GM21423 (cell line): Measurements from ENCODE around the gene PDE6A.

ENCODE experiments used
- ATAC-seq: cut with Tn5 transposase; IDR thresholded peaks from one replicate; pipeline ENCODE4 v1.9.1; 2021; ENCODE audit warnings: mild to moderate bottlenecking, moderate library complexity; ENCODE audit not compliant: unreplicated experiment

The PDE6A gene

GRCh38 chr5:149930749-149931574 is 13.6 kb downstream of the PDE6A start:
- ATAC-seq = no peak

GRCh38 chr5:149930043-149930748 is 14.4 kb downstream of the PDE6A start:
- no peak for ATAC-seq

- no peak for ATAC-seq
Observed at GRCh38 chr5:149924486-149924885, 20.1 kb downstream of the PDE6A start.

- ATAC-seq = no peak
Observed at GRCh38 chr5:149922950-149923349, 21.6 kb downstream of the PDE6A start.

- ATAC-seq = no peak
Observed at GRCh38 chr5:149921597-149921996, 23.0 kb downstream of the PDE6A start.

GRCh38 chr5:149917073-149917676 is 27.4 kb downstream of the PDE6A start:
- ATAC-seq = no peak

- no peak for ATAC-seq
Observed at GRCh38 chr5:149916334-149917072, 28.1 kb downstream of the PDE6A start.

- ATAC-seq = no peak
Observed at GRCh38 chr5:149915392-149916260, 29.0 kb downstream of the PDE6A start.

- no peak for ATAC-seq
Observed at GRCh38 chr5:149913436-149914419, 30.9 kb downstream of the PDE6A start.

- ATAC-seq = no peak
Observed at GRCh38 chr5:149912226-149912871, 32.2 kb downstream of the PDE6A start.

GRCh38 chr5:149911031-149911430 is 33.6 kb downstream of the PDE6A start:
- ATAC-seq = no peak

- no peak for ATAC-seq
Observed at GRCh38 chr5:149907828-149908227, 36.8 kb downstream of the PDE6A start.

- ATAC-seq = no peak
Observed at GRCh38 chr5:149904977-149905376, 39.6 kb downstream of the PDE6A start.

GRCh38 chr5:149904293-149904886 is 40.2 kb downstream of the PDE6A start:
- no peak for ATAC-seq

GRCh38 chr5:149903404-149903803 is 41.2 kb downstream of the PDE6A start:
- no peak for ATAC-seq

GRCh38 chr5:149902177-149902576 is 42.4 kb downstream of the PDE6A start:
- no peak for ATAC-seq

GRCh38 chr5:149901511-149901910 is 43.1 kb downstream of the PDE6A start:
- no peak for ATAC-seq

- ATAC-seq = no peak
Observed at GRCh38 chr5:149900390-149900789, 44.2 kb downstream of the PDE6A start.
